Measurements from ENCODE around the gene AREL1.

The AREL1 gene

GRCh38 chr14:74658535-74659131 is 54.2 kb downstream of the AREL1 start:
- DNase-seq = peak; percentile 23

GRCh38 chr14:74656964-74657363 is 55.9 kb downstream of the AREL1 start:
- no peak for DNase-seq

GRCh38 chr14:74655599-74656395 is 57.1 kb downstream of the AREL1 start:
- no peak for DNase-seq

- no peak for DNase-seq
These were observed 57.9 kb downstream of the AREL1 start for GRCh38 chr14:74654931-74655330.

DNA sequence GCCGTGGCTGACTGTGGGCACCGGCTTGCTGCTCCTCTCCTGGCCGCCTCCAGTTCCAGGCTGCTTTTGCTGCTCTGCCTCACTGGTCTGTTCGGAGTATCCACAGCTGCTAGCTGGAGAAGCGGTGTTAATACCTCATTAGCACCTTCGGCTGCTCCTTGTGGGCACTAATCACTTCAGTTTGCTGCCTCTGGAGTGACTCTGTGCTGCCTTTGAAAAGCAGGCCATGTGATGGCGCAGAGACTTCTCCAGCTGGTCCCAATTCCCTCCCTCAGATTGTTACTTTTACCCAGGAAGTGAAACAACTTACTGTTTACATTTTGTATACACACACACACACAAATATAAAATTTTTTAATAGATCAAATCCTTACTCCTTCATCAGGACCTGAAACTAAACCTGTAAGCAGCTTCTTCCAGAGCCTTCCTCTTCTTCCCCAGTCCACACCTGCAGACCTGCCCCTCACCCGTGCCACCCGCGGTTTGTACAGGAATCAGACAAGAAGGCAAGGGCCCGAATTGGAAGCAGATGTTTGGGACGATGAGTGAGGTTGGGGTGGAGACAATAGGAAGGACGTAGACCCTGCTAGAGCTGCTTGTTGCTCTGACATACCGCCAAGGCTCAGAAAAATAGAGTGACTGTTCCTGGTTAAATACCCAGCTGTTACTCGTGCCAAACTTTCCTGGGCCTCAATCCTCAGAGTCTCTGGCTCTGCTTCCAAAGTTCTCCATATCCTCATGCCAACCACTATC is 59.3 kb downstream of the AREL1 start:
- DNase-seq = no peak

GRCh38 chr14:74652541-74652940 is 60.3 kb downstream of the AREL1 start:
- no peak for DNase-seq

GRCh38 chr14:74650927-74651686 is 61.8 kb downstream of the AREL1 start:
- no peak for DNase-seq

- no peak for DNase-seq
These were observed 63.2 kb downstream of the AREL1 start for GRCh38 chr14:74649673-74650072.

DNA sequence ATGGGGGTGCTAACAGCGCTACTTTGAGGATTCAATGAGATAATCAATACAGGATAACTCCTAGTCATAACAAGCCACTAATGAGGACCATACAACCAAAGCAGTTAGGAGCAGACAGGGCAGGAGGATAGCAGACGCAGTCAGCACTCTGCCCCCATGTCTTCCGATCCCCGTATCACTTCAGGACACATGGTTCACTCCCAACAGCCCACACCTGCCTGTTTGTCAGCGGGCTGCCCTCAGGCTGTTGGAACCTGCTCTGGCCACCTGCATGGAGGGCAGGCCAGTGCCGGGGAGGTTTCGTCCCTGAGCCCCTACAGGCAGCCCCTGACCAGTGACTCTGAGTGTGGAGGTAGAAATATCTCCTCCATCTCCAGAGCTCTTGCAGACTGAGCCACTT is 63.7 kb downstream of the AREL1 start:
- no peak for DNase-seq

- DNase-seq = no peak
These were observed 64.3 kb downstream of the AREL1 start for GRCh38 chr14:74648601-74649000.

- DNase-seq = no peak
These were observed 65.0 kb downstream of the AREL1 start for GRCh38 chr14:74647678-74648461.

DNA sequence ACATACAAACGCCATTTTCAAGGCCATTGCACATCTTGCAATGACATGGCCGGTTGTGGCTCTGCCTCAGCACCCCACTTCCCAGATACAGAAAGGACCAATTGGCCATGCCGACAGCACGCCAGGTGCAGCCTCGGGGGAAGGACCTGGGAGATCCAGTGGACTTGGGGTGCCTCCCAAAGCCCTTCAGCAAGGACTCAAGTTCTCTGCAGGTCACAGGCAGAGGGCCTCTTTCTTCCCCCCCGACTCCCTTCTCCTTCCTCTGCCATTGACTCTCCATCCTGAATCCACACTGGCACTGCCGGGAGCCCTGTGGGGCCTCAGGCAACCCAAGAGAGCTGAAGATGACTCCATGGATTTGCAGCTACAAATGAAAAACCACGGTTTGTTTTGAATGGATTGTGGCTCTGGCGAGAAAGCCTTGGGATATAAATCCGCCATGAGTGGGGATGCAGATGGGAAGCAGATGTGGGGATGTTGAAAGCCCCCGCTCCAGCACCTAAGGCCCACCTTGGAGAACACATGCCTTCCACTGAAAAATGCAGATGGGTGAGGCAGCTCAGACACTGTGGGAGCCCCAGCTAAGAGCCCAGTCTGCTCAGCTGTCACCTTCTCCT is 65.7 kb downstream of the AREL1 start:
- DNase-seq = no peak

- DNase-seq = no peak
These were observed 67.0 kb downstream of the AREL1 start for GRCh38 chr14:74645756-74646470.

DNA sequence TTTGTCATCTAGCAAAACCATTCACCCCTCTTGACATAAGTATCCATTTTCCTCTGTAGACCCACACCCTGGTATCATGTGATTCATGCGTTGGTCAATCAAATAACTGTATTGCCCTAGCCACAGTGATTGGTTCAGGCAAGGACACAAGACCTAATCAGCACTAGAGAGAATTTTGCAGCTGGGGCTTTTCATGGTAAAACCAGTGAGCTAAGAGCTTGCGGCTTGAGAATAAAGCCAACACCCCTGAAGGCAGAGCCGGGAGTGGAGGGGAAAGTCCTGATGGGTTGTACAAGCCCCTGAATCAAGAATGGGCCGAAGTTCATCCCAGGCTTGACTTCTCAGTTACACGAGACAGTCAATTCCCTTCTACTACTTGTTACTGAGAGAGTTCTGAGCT is 67.6 kb downstream of the AREL1 start:
- DNase-seq = no peak

DNA sequence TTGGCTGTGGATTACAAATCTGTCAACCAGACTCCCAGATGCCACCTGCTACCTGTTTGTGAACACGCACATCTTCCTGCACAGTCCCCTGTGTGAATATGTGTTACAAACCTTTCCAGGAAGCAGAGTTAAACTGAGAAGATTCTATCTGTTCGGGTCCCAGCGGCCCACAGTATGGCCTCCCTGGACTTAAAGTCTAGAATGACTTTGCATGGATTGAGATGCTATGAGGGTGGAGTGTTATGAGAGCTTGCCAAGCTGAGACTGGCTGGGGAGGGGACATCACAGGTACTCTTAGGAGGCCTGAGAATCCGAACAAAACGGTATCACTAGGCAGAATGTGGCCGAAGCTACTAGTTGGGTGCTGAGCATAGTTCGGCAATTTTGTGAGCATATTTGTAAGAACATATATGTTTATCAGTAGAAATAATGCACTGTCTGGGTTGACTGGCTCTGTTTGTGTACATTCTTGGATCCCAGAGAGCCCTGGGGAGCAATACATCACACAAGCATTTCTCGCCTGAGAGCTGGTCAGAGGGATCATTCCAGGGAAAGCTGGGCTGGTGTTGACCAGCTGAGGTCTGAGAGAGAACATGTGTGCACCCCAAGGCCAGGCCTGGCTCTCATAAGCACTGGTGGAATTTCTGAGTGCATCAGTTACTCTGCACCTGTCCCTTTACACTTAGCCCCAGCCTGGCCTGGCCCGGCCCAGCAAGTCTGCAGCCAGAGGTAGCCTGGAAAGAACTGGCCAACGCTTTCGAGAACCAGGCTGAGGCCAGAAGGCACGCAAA is 71.1 kb downstream of the AREL1 start:
- no peak for DNase-seq

GRCh38 chr14:74638966-74639365 is 73.9 kb downstream of the AREL1 start:
- DNase-seq = no peak

DNA sequence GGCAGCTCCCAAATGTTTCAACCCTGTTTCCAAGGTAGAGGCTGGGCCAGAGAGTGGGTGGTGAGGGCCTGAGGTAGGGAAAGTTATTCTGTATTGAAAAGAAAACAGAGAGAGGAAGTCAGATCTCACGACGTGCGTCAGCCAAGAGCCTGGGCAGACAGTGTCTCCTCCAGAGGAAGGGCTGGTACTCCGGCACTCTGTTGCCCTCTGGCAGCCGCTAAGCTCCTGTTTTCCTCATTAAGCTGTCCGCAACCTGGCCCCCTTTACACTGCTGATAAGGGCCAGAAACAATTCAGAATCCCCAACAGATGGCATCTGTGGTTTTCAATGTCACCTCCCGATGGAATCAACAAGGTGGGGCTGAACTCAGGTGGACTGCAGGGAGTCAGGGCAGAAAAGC is 74.8 kb downstream of the AREL1 start:
- DNase-seq = no peak

DNA sequence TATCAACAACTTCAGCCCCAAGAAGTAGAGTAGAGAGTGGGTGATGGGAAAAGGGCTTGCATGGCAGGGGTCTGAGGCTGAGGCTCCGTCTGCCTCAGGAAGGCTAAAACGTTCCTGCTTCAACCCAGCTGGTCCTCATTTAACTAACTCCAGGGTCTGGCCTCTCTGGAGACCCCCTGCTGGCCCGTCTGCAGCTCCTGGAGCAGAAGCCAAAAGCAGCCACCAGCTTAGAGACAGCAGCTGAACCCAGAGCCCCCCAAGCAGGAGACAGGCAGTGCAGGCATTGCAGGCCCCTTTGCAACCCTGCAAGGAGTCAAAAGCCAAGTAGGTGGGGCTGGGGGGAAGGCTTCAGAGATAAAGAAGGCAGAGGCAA is 75.7 kb downstream of the AREL1 start:
- no peak for DNase-seq

GRCh38 chr14:74636424-74637177 is 76.3 kb downstream of the AREL1 start:
- no peak for DNase-seq

DNA sequence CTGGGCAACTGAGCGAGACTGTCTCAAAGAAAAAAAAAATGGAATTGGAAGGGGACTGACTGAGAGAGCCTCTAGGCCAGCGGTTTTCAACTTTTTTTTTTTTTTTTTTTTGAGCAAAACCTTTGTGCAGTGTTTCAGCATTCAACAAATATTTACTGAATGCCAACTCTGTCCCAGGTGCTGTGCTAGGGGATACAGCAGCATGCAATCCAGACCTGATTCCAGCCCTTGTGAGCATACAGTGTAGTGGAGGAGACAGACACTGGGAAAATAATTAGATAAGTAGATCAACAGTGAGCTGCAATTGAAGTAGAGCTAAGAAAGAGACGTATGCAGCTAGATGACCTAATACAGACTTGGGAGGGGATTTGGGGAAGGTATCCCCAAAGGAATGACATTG is 77.0 kb downstream of the AREL1 start:
- DNase-seq = no peak
